Astrocyte (in vitro differentiated cells and primary cell): Measurements from ENCODE around the gene ZNF839. TPM values are rescaled to one million over a fixed set of nuclear protein-coding genes. Genes with fewer than 3 reads are reported as not detected.

ENCODE experiments used
- DNase-seq: peaks from one replicate; pipeline ENCODE4 v3.0.0-alpha.2; 2010; ENCODE audit warnings: low read depth
- FAIRE-seq: peaks from 2 replicates; lab custom pipeline; 2011; peaks lifted over from hg19 to GRCh38; lab: Jason Lieb, UNC
- H2AFZ ChIP-seq: 2 replicates; pipeline ENCODE4 v1.6.0; 2012; ENCODE audit warnings: low read depth, low read length, inconsistent platforms
- H3K27ac ChIP-seq: 2 replicates; pipeline ENCODE4 v1.5.1; 2011; ENCODE audit warnings: low read depth, low read length, inconsistent platforms
- H3K27me3 ChIP-seq: 2 replicates; pipeline ENCODE4 v1.6.0; 2011; ENCODE audit warnings: low read length, inconsistent platforms; ENCODE audit not compliant: insufficient read depth
- H3K36me3 ChIP-seq: 2 replicates; pipeline ENCODE4 v1.5.1; 2011; ENCODE audit warnings: low read length, inconsistent platforms; ENCODE audit not compliant: insufficient read depth
- H3K4me1 ChIP-seq: 2 replicates; pipeline ENCODE4 v1.5.1; 2011; ENCODE audit warnings: low read length, inconsistent platforms; ENCODE audit not compliant: insufficient read depth
- H3K4me2 ChIP-seq: 2 replicates; pipeline ENCODE4 v1.6.0; 2012; ENCODE audit warnings: low read length, inconsistent platforms
- H3K4me3 ChIP-seq: 2 replicates; pipeline ENCODE4 v1.5.1; 2011; ENCODE audit warnings: low read depth, mild to moderate bottlenecking, low read length, inconsistent platforms; ENCODE audit not compliant: insufficient read depth
- H3K79me2 ChIP-seq: 2 replicates; pipeline ENCODE4 v1.6.0; 2012; ENCODE audit warnings: mild to moderate bottlenecking, low read length, inconsistent platforms; ENCODE audit not compliant: insufficient read depth
- H3K9ac ChIP-seq: 2 replicates; pipeline ENCODE4 v1.6.0; 2012; ENCODE audit warnings: mild to moderate bottlenecking, low read length, inconsistent platforms
- H3K9me3 ChIP-seq: 2 replicates; pipeline ENCODE4 v1.5.1; 2012; ENCODE audit warnings: low read depth, mild to moderate bottlenecking, low read length, inconsistent platforms; ENCODE audit not compliant: insufficient read depth
- H4K20me1 ChIP-seq: 2 replicates; pipeline ENCODE4 v1.6.0; 2012; ENCODE audit warnings: low read length, inconsistent platforms; ENCODE audit not compliant: insufficient read depth
- H3K27ac Mint-ChIP-seq: one replicate; pipeline ENCODE4 v1.8.0; 2021; ENCODE audit warnings: mild to moderate bottlenecking, mixed read lengths; ENCODE audit not compliant: unreplicated experiment
- H3K27me3 Mint-ChIP-seq: one replicate; pipeline ENCODE4 v1.8.0; 2021; ENCODE audit warnings: low read depth, mixed read lengths; ENCODE audit not compliant: unreplicated experiment
- H3K36me3 Mint-ChIP-seq: one replicate; pipeline ENCODE4 v1.8.0; 2021; ENCODE audit warnings: low read depth, mixed read lengths; ENCODE audit not compliant: unreplicated experiment
- H3K4me1 Mint-ChIP-seq: one replicate; pipeline ENCODE4 v1.8.0; 2021; ENCODE audit warnings: low read depth, mixed read lengths; ENCODE audit not compliant: unreplicated experiment
- H3K4me3 Mint-ChIP-seq: one replicate; pipeline ENCODE4 v1.8.0; 2021; ENCODE audit warnings: mild to moderate bottlenecking, moderate library complexity, mixed read lengths; ENCODE audit not compliant: unreplicated experiment
- H3K9me3 Mint-ChIP-seq: one replicate; pipeline ENCODE4 v1.8.0; 2021; ENCODE audit warnings: mild to moderate bottlenecking, mixed read lengths; ENCODE audit not compliant: unreplicated experiment
- CTCF ChIP-seq: IDR thresholded peaks from 2 replicates; pipeline ENCODE4 v1.5.1; 2011; ENCODE audit warnings: low read depth, mild to moderate bottlenecking, inconsistent platforms, low read length, moderate library complexity; ENCODE audit not compliant: insufficient read depth
- EZH2 ChIP-seq: IDR thresholded peaks from 2 replicates; pipeline ENCODE4 v1.6.1; 2012; ENCODE audit warnings: mild to moderate bottlenecking, low read length, inconsistent platforms; ENCODE audit not compliant: insufficient read depth
- total RNA-seq: library from RNA; stranded (reverse); gene quantifications from 2 replicates; pipeline ENCODE4 v1.2.1, GENCODE V29; 2021

The ZNF839 gene
- total RNA-seq, 1 donor from 2014 or later, result 8.0 TPM

GRCh38 chr14:102377696-102378095 lies 58.1 kb downstream of the ZNF839 start:
- TF ChIP-seq CTCF (no peak), EZH2 (no peak)
- Histone ChIP-seq H2AFZ (no peak overlapping the region), H3K9ac (no peak overlapping the region), H3K4me3 (no peak overlapping the region), H3K79me2 (peaks cover 25% of the 10 kb centered on the region), H4K20me1 (peaks cover 20% of the 10 kb centered on the region), H3K9me3 (no peaks in the 10 kb centered on the region), H3K36me3 (peaks cover 13% of the 10 kb centered on the region), H3K4me2 (no peak overlapping the region), H3K27me3 (no peaks in the 10 kb centered on the region), H3K27ac (no peak overlapping the region), H3K4me1 (no peaks in the 10 kb centered on the region)
- Mint-ChIP-seq H3K9me3 (no peaks in the 10 kb centered on the region), H3K27ac (no peak overlapping the region), H3K36me3 (peaks cover 15% of the 10 kb centered on the region), H3K4me1 (peaks cover 4% of the 10 kb centered on the region), H3K4me3 (no peak overlapping the region), H3K27me3 (no peaks in the 10 kb centered on the region)
- DNase-seq (no peak), FAIRE-seq (no peak)

- FAIRE-seq, result no peak
Observed at GRCh38 chr14:102378830-102379229, 59.3 kb downstream of the ZNF839 start.

More at GRCh38 chr14:102378830-102379229, 59.3 kb downstream of the ZNF839 start:
- peaks cover 4% of the 10 kb centered on the region for H3K4me1 Mint-ChIP-seq
- no peaks in the 10 kb centered on the region for H3K9me3 Mint-ChIP-seq
- Histone ChIP-seq H3K4me2 (no peak overlapping the region), H3K4me1 (no peaks in the 10 kb centered on the region), H3K27me3 (no peaks in the 10 kb centered on the region), H3K79me2 (peaks cover 18% of the 10 kb centered on the region), H4K20me1 (peaks cover 20% of the 10 kb centered on the region), H3K9me3 (no peaks in the 10 kb centered on the region), H3K4me3 (no peak overlapping the region), H3K36me3 (peaks cover 13% of the 10 kb centered on the region), H3K27ac (no peak overlapping the region), H3K9ac (no peak overlapping the region), H2AFZ (no peak overlapping the region)
- no peaks in the 10 kb centered on the region for H3K27me3 Mint-ChIP-seq
- H3K4me3 Mint-ChIP-seq, result no peak overlapping the region
- peaks cover 15% of the 10 kb centered on the region for H3K36me3 Mint-ChIP-seq
- TF ChIP-seq CTCF (no peak), EZH2 (no peak)
- no peak for DNase-seq
- H3K27ac Mint-ChIP-seq, result no peak overlapping the region
